ENCODE results near the gene UBLCP1.

UBLCP1 gene

DNA sequence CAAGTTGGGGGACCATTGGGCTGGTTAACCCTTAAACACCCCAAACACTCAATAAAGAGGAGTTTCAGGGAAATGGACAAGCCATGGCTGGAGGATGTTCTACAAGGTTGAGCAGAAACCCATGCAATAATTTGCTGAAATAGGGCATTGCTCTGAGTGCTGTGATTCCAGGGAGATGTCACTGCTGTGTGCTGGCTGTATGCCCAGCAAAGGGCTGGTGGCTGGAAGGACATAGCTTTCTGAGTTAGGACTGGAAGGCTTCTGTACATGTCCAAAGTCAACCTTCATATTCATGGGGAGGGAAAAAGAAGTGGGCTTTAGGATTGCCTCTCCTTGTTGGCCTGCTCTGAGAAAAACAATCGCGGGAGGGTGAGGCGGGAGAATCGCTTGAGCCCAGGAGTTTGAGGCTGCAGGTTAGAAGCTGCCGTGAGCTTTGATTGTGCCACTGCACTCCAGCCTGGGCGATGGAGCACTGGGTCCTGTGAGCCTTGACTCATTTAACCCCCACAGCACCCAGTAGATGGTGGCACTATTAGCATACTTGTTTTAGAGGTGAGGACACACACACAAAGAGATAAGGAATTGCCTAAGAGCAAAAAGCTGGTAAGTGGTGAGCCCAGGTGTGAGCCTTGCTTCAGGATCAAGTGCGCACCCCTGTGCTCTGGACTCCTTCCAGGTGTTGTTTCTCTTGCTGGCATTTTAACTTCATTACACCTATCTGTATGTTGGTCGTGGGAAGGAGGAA, 46.8 kb downstream of the UBLCP1 start:
- DNase-seq (ENCODE audit: low spot score): no peak
- in situ Hi-C loops (cut with MboI; ENCODE audit: low pct_unique_long_range_greater_than_20kb, low sequenced_read_pairs, unreplicated experiment): loop anchor here (10.0 kb wide), 1 partner anchor 155 kb away; no protein-coding TSS in a partner anchor
- TF ChIP-seq, protein P1, sequence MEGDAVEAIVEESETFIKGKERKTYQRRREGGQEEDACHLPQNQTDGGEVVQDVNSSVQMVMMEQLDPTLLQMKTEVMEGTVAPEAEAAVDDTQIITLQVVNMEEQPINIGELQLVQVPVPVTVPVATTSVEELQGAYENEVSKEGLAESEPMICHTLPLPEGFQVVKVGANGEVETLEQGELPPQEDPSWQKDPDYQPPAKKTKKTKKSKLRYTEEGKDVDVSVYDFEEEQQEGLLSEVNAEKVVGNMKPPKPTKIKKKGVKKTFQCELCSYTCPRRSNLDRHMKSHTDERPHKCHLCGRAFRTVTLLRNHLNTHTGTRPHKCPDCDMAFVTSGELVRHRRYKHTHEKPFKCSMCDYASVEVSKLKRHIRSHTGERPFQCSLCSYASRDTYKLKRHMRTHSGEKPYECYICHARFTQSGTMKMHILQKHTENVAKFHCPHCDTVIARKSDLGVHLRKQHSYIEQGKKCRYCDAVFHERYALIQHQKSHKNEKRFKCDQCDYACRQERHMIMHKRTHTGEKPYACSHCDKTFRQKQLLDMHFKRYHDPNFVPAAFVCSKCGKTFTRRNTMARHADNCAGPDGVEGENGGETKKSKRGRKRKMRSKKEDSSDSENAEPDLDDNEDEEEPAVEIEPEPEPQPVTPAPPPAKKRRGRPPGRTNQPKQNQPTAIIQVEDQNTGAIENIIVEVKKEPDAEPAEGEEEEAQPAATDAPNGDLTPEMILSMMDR (IDR thresholded peaks at IDR 0.05; ENCODE audit: extremely low read depth, insufficient read depth, missing control alignments): no peak

DNA sequence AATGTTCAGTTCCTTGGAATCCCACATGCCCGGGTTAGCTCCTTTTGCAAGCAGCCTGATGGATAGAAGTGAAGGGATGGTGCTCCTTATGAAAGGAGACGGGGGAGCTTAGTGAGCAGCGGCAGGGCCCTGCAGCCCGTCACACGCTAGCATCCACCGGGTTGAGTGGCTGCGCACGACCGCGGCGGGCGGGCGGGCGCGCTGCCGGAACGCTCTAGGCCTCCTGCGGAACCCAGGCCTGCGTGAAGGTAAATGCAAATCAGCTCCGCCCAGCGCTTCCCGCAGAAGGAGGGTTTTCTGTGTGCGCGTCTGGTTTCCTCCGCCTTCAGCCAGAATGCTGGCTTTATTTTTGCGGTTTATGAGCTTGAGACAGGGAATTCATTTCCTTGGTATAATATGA, 47.4 kb downstream of the UBLCP1 start:
- TF ChIP-seq, protein P1 (IDR thresholded peaks at IDR 0.05; ENCODE audit: extremely low read depth, insufficient read depth, missing control alignments): no peak
- DNase-seq (ENCODE audit: low spot score): no peak
- in situ Hi-C loops (cut with MboI; ENCODE audit: low pct_unique_long_range_greater_than_20kb, low sequenced_read_pairs, unreplicated experiment): loop anchor here (10.0 kb wide), 1 partner anchor 156 kb away; no protein-coding TSS in a partner anchor

DNA sequence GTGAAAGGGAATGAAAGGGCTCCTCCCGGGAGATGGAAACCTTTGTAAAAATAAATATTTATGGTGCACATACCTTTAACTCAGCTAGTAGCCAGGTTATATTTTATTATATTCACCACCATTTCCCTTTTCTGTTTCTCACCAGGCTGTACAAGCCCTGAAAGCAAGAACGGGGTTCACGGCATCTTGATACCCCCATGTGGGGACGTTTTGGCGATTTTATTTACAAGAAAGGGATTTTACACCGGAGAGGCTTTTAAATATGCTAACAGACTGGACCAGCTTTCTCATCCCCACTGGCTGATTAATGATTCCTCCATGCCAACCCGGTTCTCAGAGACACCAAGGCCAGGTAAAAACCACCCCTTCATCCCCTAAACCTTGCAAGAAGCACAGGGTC, 48.0 kb downstream of the UBLCP1 start:
- in situ Hi-C loops (cut with MboI; ENCODE audit: low pct_unique_long_range_greater_than_20kb, low sequenced_read_pairs, unreplicated experiment): loop anchor here (10.0 kb wide), 1 partner anchor 156 kb away; no protein-coding TSS in a partner anchor
- TF ChIP-seq, protein P1 (IDR thresholded peaks at IDR 0.05; ENCODE audit: extremely low read depth, insufficient read depth, missing control alignments): no peak
- no peak for DNase-seq (ENCODE audit: low spot score)

DNA sequence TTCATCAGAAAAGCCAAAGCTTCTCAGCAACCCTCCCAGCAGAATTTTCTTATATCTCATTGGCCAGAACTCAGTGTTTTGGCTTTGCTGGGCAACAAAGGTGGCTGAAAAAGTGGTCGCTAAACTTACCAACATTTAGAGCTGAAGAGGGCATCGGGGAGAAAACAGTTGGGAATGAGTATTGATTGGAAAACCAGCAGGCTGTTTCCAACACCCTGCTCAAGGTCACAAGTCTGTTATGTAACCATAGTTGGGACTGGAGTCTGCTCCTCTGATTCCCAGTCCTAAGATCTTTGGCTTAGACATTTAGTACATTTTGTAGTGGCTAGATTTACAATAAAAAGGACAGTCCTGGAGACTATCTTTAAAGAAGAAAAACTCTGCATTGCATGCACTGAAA, 50.1 kb downstream of the UBLCP1 start:
- TF ChIP-seq, protein P1 (IDR thresholded peaks at IDR 0.05; ENCODE audit: extremely low read depth, insufficient read depth, missing control alignments): no peak
- DNase-seq (ENCODE audit: low spot score): no peak
- in situ Hi-C loops (cut with MboI; ENCODE audit: low pct_unique_long_range_greater_than_20kb, low sequenced_read_pairs, unreplicated experiment): loop anchor here (10.0 kb wide), 1 partner anchor 158 kb away; no protein-coding TSS in a partner anchor

DNA sequence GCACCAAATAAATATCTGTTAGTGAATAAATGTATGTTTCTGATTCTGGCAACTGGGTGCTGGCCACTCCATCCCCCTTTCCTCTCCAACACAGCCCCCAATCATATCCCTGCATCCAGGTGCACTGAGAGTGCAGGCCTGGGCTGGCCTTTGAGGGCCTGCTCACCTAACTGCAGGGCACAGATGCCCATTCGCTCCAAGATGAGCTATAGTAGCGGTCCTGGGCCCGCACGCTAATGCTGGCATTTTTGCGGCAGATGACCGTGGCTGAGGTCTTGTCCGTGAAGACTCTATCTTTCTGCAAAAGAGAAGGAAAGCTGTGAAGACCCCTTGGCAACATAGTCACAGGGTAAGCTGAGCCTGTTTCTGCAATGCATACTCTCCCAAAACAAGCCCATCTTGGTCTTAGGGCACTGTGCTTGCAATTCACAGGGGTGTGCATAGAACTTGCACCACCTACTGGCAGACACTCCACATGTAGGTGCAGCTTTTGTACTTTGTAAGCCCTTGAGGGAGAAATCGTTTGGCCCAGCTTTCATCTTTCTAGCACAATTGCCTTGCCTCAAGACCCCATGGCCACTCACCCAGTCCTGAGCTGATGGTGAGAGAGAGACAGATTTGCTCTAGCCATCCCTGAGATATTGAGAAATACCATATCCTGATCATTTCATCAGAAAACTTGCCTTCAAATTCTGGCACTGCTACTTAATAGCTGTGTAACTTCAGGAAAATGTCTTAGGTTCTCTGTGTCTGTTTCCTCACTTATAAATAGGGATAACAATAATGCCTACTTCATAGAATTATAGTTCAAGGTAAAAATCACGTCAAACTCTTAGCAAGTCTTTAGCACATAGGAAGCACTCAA, 53.7 kb downstream of the UBLCP1 start:
- in situ Hi-C loops (cut with MboI; ENCODE audit: low pct_unique_long_range_greater_than_20kb, low sequenced_read_pairs, unreplicated experiment): loop anchor here (10.0 kb wide), 1 partner anchor 162 kb away; no protein-coding TSS in a partner anchor
- peak; percentile 60 for DNase-seq (ENCODE audit: low spot score)
- TF ChIP-seq, protein P1 (IDR thresholded peaks at IDR 0.05; ENCODE audit: extremely low read depth, insufficient read depth, missing control alignments): peak; percentile 81

DNA sequence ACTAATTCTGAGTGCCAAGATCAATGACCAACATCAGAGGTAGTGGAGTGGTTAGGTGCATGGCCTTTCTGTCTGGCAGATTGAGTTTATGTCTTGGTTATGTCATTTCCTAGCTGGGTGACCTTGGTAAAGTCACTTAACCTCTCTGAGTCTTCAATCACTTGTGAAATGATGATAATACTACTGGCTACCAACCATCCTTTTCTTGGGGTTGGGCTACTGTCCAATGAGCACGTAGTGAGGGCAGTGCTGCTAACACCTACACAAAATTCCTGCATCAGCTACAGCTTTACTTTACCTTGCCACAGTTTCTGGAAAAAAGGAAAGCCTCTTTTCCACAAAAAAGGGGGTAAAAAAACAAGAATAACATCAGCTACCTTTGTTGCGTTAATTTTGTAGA, 54.8 kb downstream of the UBLCP1 start:
- DNase-seq (ENCODE audit: low spot score): no peak
- TF ChIP-seq, protein P1 (IDR thresholded peaks at IDR 0.05; ENCODE audit: extremely low read depth, insufficient read depth, missing control alignments): no peak
- in situ Hi-C loops (cut with MboI; ENCODE audit: low pct_unique_long_range_greater_than_20kb, low sequenced_read_pairs, unreplicated experiment): loop anchor here (10.0 kb wide), 1 partner anchor 163 kb away; no protein-coding TSS in a partner anchor
